Loucy (cell line): ENCODE data around the gene HYAL3.

Experiments used
- H2AFZ ChIP-seq: fragments of 200-600 bp; sonication (generic); 2 replicates; pipeline ENCODE4 v1.6.0; 2016; ENCODE audit warnings: antibody characterized with exemption, mild to moderate bottlenecking, low read length, moderate library complexity
- H3F3A ChIP-seq: fragments of 200-600 bp; 2 replicates; pipeline ENCODE4 v1.6.0; 2016; ENCODE audit warnings: antibody characterized with exemption, low read depth, mild to moderate bottlenecking
- H3K27me3 ChIP-seq: fragments of 200-600 bp; sonication (generic); 2 replicates; pipeline ENCODE4 v1.6.1; 2014; ENCODE audit warnings: low read length, mild to moderate bottlenecking; ENCODE audit not compliant: insufficient read depth, poor library complexity, severe bottlenecking
- H3K36me3 ChIP-seq: fragments of 200-600 bp; sonication (generic); 2 replicates; pipeline ENCODE4 v1.6.1; 2016; ENCODE audit warnings: low read length; ENCODE audit not compliant: insufficient read depth
- H3K4me1 ChIP-seq: fragments of 200-600 bp; sonication (generic); 2 replicates; pipeline ENCODE4 v1.5.1; 2014; ENCODE audit warnings: low read length, mild to moderate bottlenecking; ENCODE audit not compliant: insufficient read depth, poor library complexity, severe bottlenecking
- H3K4me2 ChIP-seq: fragments of 200-600 bp; sonication (generic); 2 replicates; pipeline ENCODE4 v1.6.0; 2014; ENCODE audit warnings: antibody characterized with exemption, low read length, low read depth, mild to moderate bottlenecking; ENCODE audit not compliant: poor library complexity, severe bottlenecking
- H3K4me3 ChIP-seq: fragments of 200-600 bp; sonication (generic); 2 replicates; pipeline ENCODE4 v1.5.1; 2014; ENCODE audit warnings: low read length, mild to moderate bottlenecking, mixed read lengths; ENCODE audit not compliant: poor library complexity, severe bottlenecking
- H3K79me2 ChIP-seq: fragments of 200-600 bp; sonication (generic); 2 replicates; pipeline ENCODE4 v1.6.1; 2014; ENCODE audit warnings: low read length; ENCODE audit not compliant: insufficient read depth
- H3K9ac ChIP-seq: fragments of 200-600 bp; sonication (generic); 2 replicates; pipeline ENCODE4 v1.6.0; 2014; ENCODE audit warnings: mild to moderate bottlenecking, low read depth, low read length, moderate library complexity; ENCODE audit not compliant: poor library complexity, severe bottlenecking
- H3K9me2 ChIP-seq: fragments of 200-600 bp; sonication (generic); replicated peaks from 2 replicates; pipeline ENCODE4 v1.6.1; 2016; ENCODE audit warnings: low read depth, low read length, mixed read lengths
- H3K9me3 ChIP-seq: fragments of 200-600 bp; sonication (generic); 2 replicates; pipeline ENCODE4 v1.6.1; 2014; ENCODE audit warnings: mild to moderate bottlenecking, antibody characterized with exemption, low read length, low read depth; ENCODE audit not compliant: insufficient read depth
- H4K20me1 ChIP-seq: fragments of 200-600 bp; sonication (generic); 2 replicates; pipeline ENCODE4 v1.6.0; 2014; ENCODE audit warnings: antibody characterized with exemption, low read length, mild to moderate bottlenecking; ENCODE audit not compliant: insufficient read depth, poor library complexity, severe bottlenecking
- CTCF ChIP-seq: fragments of 200-600 bp; sonication (generic); conservative IDR thresholded peaks from 2 replicates; pipeline ENCODE4 v1.5.1; 2014; ENCODE audit warnings: mild to moderate bottlenecking, antibody characterized with exemption, low read length
- EZH2phosphoT487 ChIP-seq: fragments of 200-600 bp; IDR thresholded peaks from 2 replicates; pipeline ENCODE4 v1.6.1; 2018; ENCODE audit warnings: antibody characterized with exemption, mild to moderate bottlenecking, moderate library complexity, borderline replicate concordance

HYAL3 gene

GRCh38 chr3:50299638-50299928 is 378 bp upstream of the HYAL3 start:
- H3K4me2 ChIP-seq = peak overlapping the region; percentile 92
- no peaks in the 10 kb centered on the region for H3F3A ChIP-seq
- H2AFZ ChIP-seq = peak overlapping the region; percentile 92
- TF ChIP-seq CTCF (no peak), EZH2phosphoT487 (no peak)
- H3K36me3 ChIP-seq = no peaks in the 10 kb centered on the region
- peaks cover 3% of the 10 kb centered on the region for H4K20me1 ChIP-seq
- H3K79me2 ChIP-seq = peaks cover 19% of the 10 kb centered on the region; the same call in 1 of the 2 replicates
- H3K4me1 ChIP-seq = peaks cover 17% of the 10 kb centered on the region
- no peaks in the 10 kb centered on the region for H3K9me2 ChIP-seq
- H3K4me3 ChIP-seq = peak overlapping the region; percentile 78
- no peaks in the 10 kb centered on the region for H3K27me3 ChIP-seq
- no peaks in the 10 kb centered on the region for H3K9me3 ChIP-seq
- peak overlapping the region; percentile 82 for H3K9ac ChIP-seq

- H3K9me2 ChIP-seq = no peaks in the 10 kb centered on the region
- H2AFZ ChIP-seq = no peak overlapping the region
- H3K4me1 ChIP-seq = peaks cover 17% of the 10 kb centered on the region
- no peaks in the 10 kb centered on the region for H3K27me3 ChIP-seq
- H3K9me3 ChIP-seq = no peaks in the 10 kb centered on the region
- TF ChIP-seq EZH2phosphoT487 = no peak
- TF ChIP-seq CTCF = peak; percentile 51
- H3K79me2 ChIP-seq = peaks cover 19% of the 10 kb centered on the region; the same call in 1 of the 2 replicates
- H3K4me3 ChIP-seq = peak overlapping the region; percentile 78
- peaks cover 3% of the 10 kb centered on the region for H4K20me1 ChIP-seq
- peak overlapping the region; percentile 80 for H3K9ac ChIP-seq
- no peaks in the 10 kb centered on the region for H3F3A ChIP-seq
- peak overlapping the region; percentile 98 for H3K4me2 ChIP-seq
- no peaks in the 10 kb centered on the region for H3K36me3 ChIP-seq
Observed at GRCh38 chr3:50297896-50298725, 1.1 kb downstream of the HYAL3 start.

- Histone ChIP-seq H3K4me1 (peaks cover 22% of the 10 kb centered on the region), H3K36me3 (no peaks in the 10 kb centered on the region), H3K9ac (peak overlapping the region; percentile 80), H4K20me1 (peaks cover 3% of the 10 kb centered on the region), H3K4me3 (peak overlapping the region; percentile 78), H3K27me3 (no peaks in the 10 kb centered on the region), H2AFZ (no peak overlapping the region), H3K9me2 (no peaks in the 10 kb centered on the region), H3K79me2 (peaks cover 19% of the 10 kb centered on the region; the same call in 1 of the 2 replicates), H3K9me3 (no peaks in the 10 kb centered on the region), H3F3A (no peaks in the 10 kb centered on the region), H3K4me2 (peak overlapping the region; percentile 98)
- TF ChIP-seq EZH2phosphoT487 = no peak
- TF ChIP-seq CTCF = no peak
Observed at GRCh38 chr3:50297384-50297775, 1.8 kb downstream of the HYAL3 start.
